T-cell (primary cell): ENCODE measurements around the gene NEK3. TPM values are rescaled to one million over a fixed set of nuclear protein-coding genes. Genes with fewer than 3 reads are reported as not detected.
A peak's percentile ranks its signal among the peaks of the same experiment; 100 is the strongest.

Experiments
- ATAC-seq, 4 experiments: fragments of 200-7000 bp in 3 of 4; fragments of 150-1000 bp in 1 of 4; cut with Tn5 transposase; replicated peaks in 1 of 4; 1 replicate in 3 of 4; 2 replicates in 1 of 4; pipeline ENCODE4 v1.10.0; 2021; ENCODE audit warnings: moderate library complexity in 3 of 4, mild to moderate bottlenecking in 2 of 4, moderate number of reproducible peaks in 1 of 4
- CTCF ChIA-PET, 2 donors: fragments of 300-600 bp; sonication (Branson Sonifier 250); formaldehyde crosslinking; loops; one replicate each; lab custom pipeline; 2022; ENCODE audit warnings: antibody characterized with exemption in 2 of 2; lab: Charles Lee
- POLR2A ChIA-PET, 2 donors: fragments of 300-600 bp; sonication (Branson Sonifier 250); formaldehyde crosslinking; loops; one replicate each; lab custom pipeline; 2022; ENCODE audit warnings: antibody characterized with exemption in 2 of 2; lab: Charles Lee
- DNase-seq, 35 experiments: peaks; one replicate each; pipeline versions ENCODE4 v3.0.0 to v3.0.0-alpha.2; 2013 to 2023
- H3K27ac ChIP-seq: one replicate; pipeline ENCODE4 v1.5.1; 2013; ENCODE audit warnings: low read length
- H3K27me3 ChIP-seq, 2 experiments: replicated peaks in 1 of 2; 1 replicate in 1 of 2; 2 replicates in 1 of 2; pipeline versions ENCODE4 v1.6.1 to v1.7.0; 2013; ENCODE audit warnings: low read length in 1 of 2, mixed read lengths in 1 of 2; ENCODE audit not compliant: control insufficient read depth in 2 of 2, insufficient read depth in 2 of 2; ENCODE audit errors: extremely low read depth in 1 of 2
- H3K36me3 ChIP-seq, 2 donors: 1 replicate in 1 of 2; 2 replicates in 1 of 2; pipeline versions ENCODE4 v1.6.1 to v1.7.0; 2013; ENCODE audit warnings: low read length in 1 of 2; ENCODE audit not compliant: control insufficient read depth in 2 of 2, insufficient read depth in 1 of 2; ENCODE audit errors: extremely low read depth in 1 of 2
- H3K4me1 ChIP-seq, 2 experiments: 1 replicate in 1 of 2; 2 replicates in 1 of 2; pipeline versions ENCODE4 v1.6.1 to v1.7.0; 2013; ENCODE audit warnings: low read length in 2 of 2, mixed read lengths in 1 of 2; ENCODE audit not compliant: insufficient read depth in 2 of 2, control insufficient read depth in 1 of 2; ENCODE audit errors: extremely low read depth in 1 of 2
- H3K4me3 ChIP-seq, 2 donors: 1 replicate in 1 of 2; 2 replicates in 1 of 2; pipeline versions ENCODE4 v1.5.1 to v1.7.0; 2013; ENCODE audit warnings: mild to moderate bottlenecking in 2 of 2, low read length in 1 of 2, moderate library complexity in 1 of 2; ENCODE audit not compliant: control insufficient read depth in 1 of 2; ENCODE audit errors: extremely low read depth in 1 of 2
- H3K9me3 ChIP-seq: 2 replicates; pipeline ENCODE4 v1.7.0; 2013
- H3K27ac Mint-ChIP-seq, 2 donors: one replicate each; pipeline ENCODE4 v1.8.0; 2020 to 2021; ENCODE audit warnings: mild to moderate bottlenecking in 2 of 2, mixed read lengths in 2 of 2
- H3K27me3 Mint-ChIP-seq, 2 donors: one replicate each; pipeline ENCODE4 v1.8.0; 2021 to 2022; ENCODE audit warnings: mixed read lengths in 2 of 2
- H3K36me3 Mint-ChIP-seq: one replicate; pipeline ENCODE4 v1.8.0; 2021; ENCODE audit warnings: mixed read lengths
- H3K4me1 Mint-ChIP-seq, 3 donors: one replicate each; pipeline ENCODE4 v1.8.0; 2020 to 2022; ENCODE audit warnings: mixed read lengths in 3 of 3, mild to moderate bottlenecking in 1 of 3
- H3K4me3 Mint-ChIP-seq, 3 donors: one replicate each; pipeline ENCODE4 v1.8.0; 2020 to 2022; ENCODE audit warnings: mild to moderate bottlenecking in 3 of 3, mixed read lengths in 3 of 3, moderate library complexity in 3 of 3
- H3K9me3 Mint-ChIP-seq, 3 donors: one replicate each; pipeline ENCODE4 v1.8.0; 2020 to 2022; ENCODE audit warnings: mixed read lengths in 3 of 3
- WGBS: methylation state at CpG from one replicate; pipeline ENCODE4 v1.1.5; 2013; ENCODE audit warnings: missing lambda C conversion rate; ENCODE audit not compliant: insufficient coverage; 5-methylcytosine and 5-hydroxymethylcytosine counted together
- total RNA-seq, 35 experiments: library from RNA in 6 of 35; stranded (reverse) in 6 of 35; fragments of 120-200 nt in 1 of 35; gene quantifications; one replicate each; pipeline versions ENCODE4 v1.2.1 to v1.2.4 and lab custom pipeline; 2013 to 2026

The NEK3 gene
- total RNA-seq, 5 donors from 2014 or later (not counting 1 experiment from before 2014, with no cell fraction given) = 2.8 to 7.9 (median 4.3) TPM

DNA sequence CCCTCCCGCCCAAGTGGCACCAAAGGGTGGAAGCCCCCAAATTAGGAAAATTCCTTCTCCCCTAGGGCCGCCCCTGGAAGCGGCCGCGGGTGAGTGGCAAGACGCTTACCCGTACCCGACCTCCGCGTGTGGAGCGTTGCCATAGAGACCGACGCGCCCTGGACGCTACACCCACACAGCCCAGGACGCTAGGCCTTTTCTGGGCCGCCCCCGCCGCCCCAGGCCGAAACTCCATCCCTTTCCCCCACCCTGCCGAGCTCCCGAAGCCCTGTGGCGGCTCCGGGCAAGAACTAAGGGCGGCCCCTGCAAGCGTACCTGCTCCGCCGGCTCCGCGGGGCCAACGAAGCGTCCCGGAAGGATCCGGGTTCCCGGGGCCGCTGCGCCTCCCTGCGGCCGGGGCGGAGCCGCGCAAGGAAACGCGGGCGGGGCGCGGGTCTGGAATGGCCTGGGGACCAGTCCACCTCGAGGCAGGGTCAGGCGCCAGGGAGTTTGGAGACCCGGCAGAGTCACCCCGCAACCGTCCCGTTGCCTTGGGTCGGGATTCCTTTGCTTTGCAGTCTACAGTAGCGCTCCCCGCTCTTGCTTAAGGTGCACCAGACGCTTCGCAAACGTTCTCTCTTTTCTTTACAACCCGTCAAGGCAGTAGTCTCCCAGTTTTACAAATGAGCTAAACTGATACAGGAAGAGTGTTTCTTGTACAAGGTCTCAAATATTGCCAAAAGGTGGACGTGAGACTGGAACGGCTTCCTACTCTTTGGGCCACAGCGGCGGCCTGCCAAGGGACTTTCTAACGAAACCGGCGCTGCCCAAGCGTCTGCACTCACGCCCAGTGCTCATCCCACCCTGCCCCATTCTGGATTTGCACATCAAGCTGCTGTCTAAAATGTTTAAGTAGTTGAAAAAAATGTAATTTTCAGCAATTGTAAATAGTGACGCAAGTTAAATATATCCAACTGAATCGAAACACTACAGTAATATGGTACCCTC lies 30.4 kb downstream of the NEK3 start, which contains the start of gene NEK5:
Gene NEK5 (minus strand): TSS at position 360 of the 987 bp plus-strand sequence. CDS start 1,591 bp downstream, outside the sequence.
- Histone ChIP-seq H3K9me3 (no peaks in the 10 kb centered on the region), H3K4me1 (peaks cover 8 to 18% of the 10 kb centered on the region in 2 experiments), H3K27ac (no peak within 1 kb of the TSS), H3K36me3 (peaks cover 0 to 7% of the 10 kb centered on the region in 2 donors), H3K4me3 (peak within 1 kb of the TSS; percentile 70 to 74), H3K27me3 (peaks cover 0 to 19% of the 10 kb centered on the region in 2 experiments)
- WGBS = 5% methylated on average over 57 of the region's 71 CpGs
- H3K9me3 Mint-ChIP-seq = no peaks in the 10 kb centered on the region
- H3K4me1 Mint-ChIP-seq = peaks cover 15 to 22% (median 20%) of the 10 kb centered on the region in 3 donors
- H3K27ac Mint-ChIP-seq = no peak within 1 kb of the TSS
- POLR2A ChIA-PET = no interaction called here
- H3K36me3 Mint-ChIP-seq = peaks cover 27% of the 10 kb centered on the region
- H3K4me3 Mint-ChIP-seq = peak within 1 kb of the TSS; percentile 80 to 89 (median 86)
- CTCF ChIA-PET = interaction anchor here in 1 of 2 donors (0.6 to 1.1 kb wide), 3 partner anchors 121 to 314 kb away, joined by 3 to 4 read pairs (median 3); no protein-coding TSS in a partner anchor
- H3K27me3 Mint-ChIP-seq = peaks cover 4% of the 10 kb centered on the region in 2 donors
- ATAC-seq = peak; percentile 76 to 84 (median 81)
- DNase-seq = peak in 34 of 35 experiments; percentile 15 to 64 (median 38)

DNA sequence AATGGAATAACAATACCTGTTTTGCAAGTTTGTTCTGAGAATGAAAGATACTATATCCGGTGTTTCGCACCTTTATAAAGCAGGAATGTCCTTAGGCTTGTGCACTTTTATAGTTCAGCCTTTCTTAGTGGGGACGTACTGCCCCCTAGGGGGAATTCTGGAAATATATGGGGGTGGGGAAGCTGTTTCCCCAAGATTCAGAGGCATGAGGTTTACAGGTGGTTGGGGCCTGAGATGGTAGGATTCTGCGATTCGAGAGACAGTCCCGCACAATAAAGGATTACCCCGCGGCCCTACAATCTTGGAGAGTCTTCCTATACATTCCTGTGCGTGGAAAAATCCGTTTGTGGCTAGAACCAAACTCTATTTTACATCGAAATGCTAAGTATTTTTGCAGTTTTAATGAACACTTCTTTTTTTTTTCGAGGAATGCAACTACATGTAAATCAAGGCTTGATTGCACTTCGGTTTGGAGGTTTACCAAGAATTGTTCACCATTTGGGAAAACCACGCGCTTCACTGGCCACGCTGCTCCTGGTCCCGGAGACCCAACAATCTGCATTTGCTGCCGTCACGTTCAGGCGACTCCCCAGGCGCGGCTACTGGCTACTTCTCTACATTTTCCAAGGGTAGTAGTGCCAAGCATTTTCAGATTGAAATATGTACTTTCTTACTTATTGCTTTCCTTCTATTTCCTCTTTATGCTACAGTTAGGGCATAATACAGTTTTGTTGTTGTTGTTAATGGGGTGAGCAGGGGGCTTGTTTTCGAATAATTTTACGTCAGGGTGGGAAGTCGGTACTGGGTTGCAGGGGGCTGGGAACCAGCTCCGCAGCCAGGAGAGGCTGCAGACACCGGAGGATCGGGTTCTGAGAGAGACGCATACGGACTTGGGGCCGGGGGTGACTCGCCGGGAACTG lies 31.4 kb downstream of the NEK3 start:
- POLR2A ChIA-PET = no interaction called here

DNA sequence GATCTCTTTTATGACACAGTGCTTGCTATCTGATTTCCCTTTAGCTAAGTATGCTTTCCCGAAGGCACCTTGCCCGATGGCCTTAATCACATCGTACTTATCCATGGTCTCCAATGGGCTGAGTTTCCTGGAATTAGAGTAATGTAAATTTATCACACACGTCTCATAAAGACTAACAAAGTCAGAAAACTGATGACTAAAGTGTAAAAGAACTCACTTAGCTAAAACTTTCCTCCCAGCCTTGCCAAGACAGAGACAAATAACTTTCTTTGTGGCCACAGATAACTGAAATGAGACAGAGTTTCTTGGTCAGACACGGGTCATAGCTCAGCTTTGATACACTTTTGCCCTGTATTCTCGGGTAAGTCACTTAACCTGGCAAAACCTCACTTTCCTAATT lies 32.0 kb downstream of the NEK3 start:
- WGBS = no CpG with 5 or more reads among the region's 6 CpGs
- DNase-seq = no peak
- H3K4me3 Mint-ChIP-seq = peak overlapping the region in 2 of 3 donors; percentile 86 to 89

More for the DNA sequence above, 31.4 kb downstream of the NEK3 start:
- Mint-ChIP-seq H3K9me3 (no peaks in the 10 kb centered on the region), H3K4me3 (peak overlapping the region; percentile 80 to 89 (median 86)), H3K27me3 (peaks cover 4% of the 10 kb centered on the region in 2 donors), H3K36me3 (peaks cover 18% of the 10 kb centered on the region), H3K4me1 (peaks cover 15 to 22% (median 20%) of the 10 kb centered on the region in 3 donors), H3K27ac (peak overlapping the region in 1 of 2 donors; percentile 17)
- Histone ChIP-seq H3K27me3 (peaks cover 0 to 19% of the 10 kb centered on the region in 2 experiments), H3K9me3 (no peaks in the 10 kb centered on the region), H3K4me3 (peak overlapping the region; percentile 70 to 74), H3K27ac (no peak overlapping the region), H3K4me1 (peaks cover 8 to 18% of the 10 kb centered on the region in 2 experiments), H3K36me3 (peaks cover 0 to 4% of the 10 kb centered on the region in 2 donors)
- ATAC-seq (peak; percentile 58 to 77 (median 71)), DNase-seq (peak in 34 of 35 experiments; percentile 3 to 77 (median 40))
- 10% methylated on average over 21 of the region's 33 CpGs for WGBS
- CTCF ChIA-PET = interaction anchor here (0.6 to 1.6 kb wide), 13 partner anchors 9 to 1002 kb away, joined by 3 to 12 read pairs (median 4); no protein-coding TSS in a partner anchor

DNA sequence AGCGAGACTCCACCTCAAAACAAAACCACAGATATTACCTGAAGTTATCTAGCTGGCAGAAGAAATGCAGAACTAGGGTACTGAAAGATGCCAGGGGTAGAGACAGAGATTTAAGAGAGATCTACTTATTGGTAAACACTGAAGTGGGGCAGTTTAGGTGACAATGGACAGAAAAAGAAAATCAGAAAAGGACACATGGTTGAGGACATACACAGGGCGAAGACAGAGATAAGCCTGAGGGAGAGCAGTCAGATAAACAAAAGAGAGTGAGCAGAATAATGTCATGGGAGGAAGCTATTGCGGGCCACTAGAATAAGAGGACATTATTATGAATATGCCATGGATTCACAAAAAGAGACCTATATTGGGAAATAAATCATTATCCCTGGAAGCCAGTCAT lies 33.9 kb downstream of the NEK3 start:
- no peak overlapping the region for H3K27ac ChIP-seq
- Mint-ChIP-seq H3K36me3 (no peaks in the 10 kb centered on the region), H3K4me3 (no peak overlapping the region), H3K27me3 (peaks cover 4% of the 10 kb centered on the region in 2 donors), H3K4me1 (peaks cover 15 to 22% (median 20%) of the 10 kb centered on the region in 3 donors), H3K9me3 (no peaks in the 10 kb centered on the region), H3K27ac (no peak overlapping the region)
- H3K9me3 ChIP-seq = no peaks in the 10 kb centered on the region
- H3K27me3 ChIP-seq = peaks cover 0 to 19% of the 10 kb centered on the region in 2 experiments
- H3K4me3 ChIP-seq = no peak overlapping the region
- ChIA-PET POLR2A (no interaction called here), CTCF (interaction anchor here (0.5 to 0.7 kb wide), 3 partner anchors 8 to 125 kb away, joined by 3 read pairs; no protein-coding TSS in a partner anchor)
- WGBS = 86% methylated on average over 1 of the region's 3 CpGs
- ATAC-seq (no peak), DNase-seq (no peak)
- no peaks in the 10 kb centered on the region for H3K36me3 ChIP-seq
- H3K4me1 ChIP-seq = peaks cover 8 to 18% of the 10 kb centered on the region in 2 experiments

More for the DNA sequence above, 32.0 kb downstream of the NEK3 start:
- CTCF ChIA-PET = interaction anchor here (0.6 to 1.6 kb wide), 13 partner anchors 9 to 1002 kb away, joined by 3 to 12 read pairs (median 4); no protein-coding TSS in a partner anchor
- H3K27me3 ChIP-seq = peaks cover 0 to 19% of the 10 kb centered on the region in 2 experiments
- Mint-ChIP-seq H3K27ac (no peak overlapping the region), H3K4me1 (peaks cover 15 to 22% (median 20%) of the 10 kb centered on the region in 3 donors), H3K9me3 (no peaks in the 10 kb centered on the region), H3K36me3 (peaks cover 14% of the 10 kb centered on the region), H3K27me3 (peaks cover 4% of the 10 kb centered on the region in 2 donors)
- H3K36me3 ChIP-seq = no peaks in the 10 kb centered on the region
- H3K9me3 ChIP-seq = no peaks in the 10 kb centered on the region
- peaks cover 8 to 18% of the 10 kb centered on the region in 2 experiments for H3K4me1 ChIP-seq
- H3K4me3 ChIP-seq = no peak overlapping the region
- H3K27ac ChIP-seq = no peak overlapping the region
- ATAC-seq = peak in 1 of 4 experiments; percentile 5
- POLR2A ChIA-PET = no interaction called here

DNA sequence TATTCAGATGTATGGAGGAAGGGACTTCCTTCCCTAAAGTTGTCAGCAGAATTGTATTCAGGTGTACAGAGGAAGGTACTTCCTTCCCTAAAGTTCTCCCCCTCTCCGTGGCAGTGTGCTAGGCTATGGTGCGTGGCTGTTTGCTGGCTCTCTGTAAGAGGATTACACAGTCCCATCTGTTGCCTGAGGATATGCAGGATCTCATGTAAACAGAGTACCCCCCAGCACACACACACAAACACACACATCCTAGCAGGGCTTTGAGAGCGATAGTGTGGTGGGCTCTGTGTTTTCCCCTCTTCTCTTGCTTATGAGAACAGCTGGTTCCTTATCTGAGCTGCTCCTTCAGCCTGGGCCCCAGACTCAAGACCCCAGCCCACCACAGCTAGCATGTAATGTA lies 40.8 kb downstream of the NEK3 start:
- Mint-ChIP-seq H3K27ac (no peak overlapping the region), H3K36me3 (no peaks in the 10 kb centered on the region), H3K4me3 (no peak overlapping the region), H3K27me3 (peaks cover 11 to 16% of the 10 kb centered on the region in 2 donors), H3K4me1 (no peaks in the 10 kb centered on the region), H3K9me3 (no peaks in the 10 kb centered on the region)
- ATAC-seq (no peak), DNase-seq (no peak)
- H3K9me3 ChIP-seq = no peaks in the 10 kb centered on the region
- H3K36me3 ChIP-seq = no peaks in the 10 kb centered on the region
- H3K4me3 ChIP-seq = no peak overlapping the region
- no peak overlapping the region for H3K27ac ChIP-seq
- H3K27me3 ChIP-seq = peaks cover 0 to 6% of the 10 kb centered on the region in 2 experiments
- H3K4me1 ChIP-seq = no peaks in the 10 kb centered on the region
- ChIA-PET POLR2A (no interaction called here), CTCF (interaction anchor here in 1 of 2 donors (1.1 kb wide), 1 partner anchor 9 kb away, joined by 3 read pairs; no protein-coding TSS in a partner anchor)
- no CpG with 5 or more reads among the region's 3 CpGs for WGBS
